Muscle of leg (tissue), 11 donors: ENCODE results near the gene ACTN1. TPM values are rescaled to one million over a fixed set of nuclear protein-coding genes. Genes with fewer than 3 reads are reported as not detected.
A peak's percentile ranks its signal among the peaks of the same experiment; 100 is the strongest.

Experiments
- DNase-seq: peaks from one replicate; pipeline ENCODE4 v3.0.0; 2013
- H3K27ac ChIP-seq: one replicate; pipeline ENCODE4 v1.5.1; 2013; ENCODE audit warnings: mild to moderate bottlenecking, low read length, control low read depth
- H3K27me3 ChIP-seq: one replicate; pipeline ENCODE4 v1.6.1; 2013; ENCODE audit warnings: low read length; ENCODE audit not compliant: control insufficient read depth, insufficient read depth
- H3K36me3 ChIP-seq: one replicate; pipeline ENCODE4 v1.6.1; 2013; ENCODE audit warnings: low read length; ENCODE audit not compliant: control insufficient read depth, insufficient read depth
- H3K4me1 ChIP-seq: one replicate; pipeline ENCODE4 v1.6.1; 2013; ENCODE audit warnings: low read length; ENCODE audit not compliant: control insufficient read depth, insufficient read depth
- H3K4me3 ChIP-seq: one replicate; pipeline ENCODE4 v1.5.1; 2013; ENCODE audit warnings: low read length, control low read depth
- H3K9me3 ChIP-seq: replicated peaks from 2 replicates; pipeline ENCODE4 v1.6.1; 2013; ENCODE audit warnings: low read depth, low read length; ENCODE audit not compliant: control insufficient read depth
- WGBS: methylation state at CpG from one replicate; pipeline ENCODE4 v1.1.5; 2013; ENCODE audit warnings: missing lambda C conversion rate; ENCODE audit not compliant: insufficient coverage; 5-methylcytosine and 5-hydroxymethylcytosine counted together
- polyA plus RNA-seq, 8 donors: library from polyadenylated mRNA; unstranded; fragments of 120-200 nt; gene quantifications; one replicate each; pipeline versions ENCODE4 v1.2.1 to v1.2.3, GENCODE V29; 2013; ENCODE audit warnings: inconsistent platforms in 1 of 8, low replicate concordance in 1 of 8; ENCODE audit not compliant: insufficient read length in 8 of 8, insufficient read depth in 1 of 8
- total RNA-seq: library from RNA; stranded (reverse); fragments of 120-200 nt; gene quantifications from one replicate; pipeline ENCODE4 v1.2.4, GENCODE V29; 2013

ACTN1 gene
- total and polyA plus RNA-seq, 9 donors: 30.3 to 58.5 (median 48.5) TPM

DNA sequence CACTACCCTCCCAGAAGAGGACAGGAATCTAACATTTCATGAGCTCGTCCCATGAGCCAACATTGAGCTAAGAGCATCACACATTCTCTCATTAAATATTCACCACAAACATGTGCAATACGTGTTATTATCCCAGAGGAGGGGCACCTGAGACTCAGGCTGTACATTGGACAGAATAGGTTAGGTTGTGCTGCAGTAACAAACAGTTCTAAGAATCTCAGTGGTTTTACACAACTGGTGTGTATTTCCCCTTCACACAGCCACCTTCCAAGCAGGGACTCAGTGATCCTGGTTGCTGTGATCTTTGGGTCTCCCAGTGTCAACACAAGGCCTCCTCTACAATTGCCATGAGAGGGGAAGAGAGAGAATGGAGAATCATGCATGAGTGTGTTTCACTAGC lies 15.0 kb upstream of the ACTN1 start:
- DNase-seq: no peak
- H3K9me3 ChIP-seq: no peaks in the 10 kb centered on the region
- WGBS: no CpG with 5 or more reads among the region's 2 CpGs
- no peaks in the 10 kb centered on the region for H3K4me1 ChIP-seq
- no peaks in the 10 kb centered on the region for H3K27me3 ChIP-seq
- no peak overlapping the region for H3K4me3 ChIP-seq
- no peak overlapping the region for H3K27ac ChIP-seq
- no peaks in the 10 kb centered on the region for H3K36me3 ChIP-seq

DNA sequence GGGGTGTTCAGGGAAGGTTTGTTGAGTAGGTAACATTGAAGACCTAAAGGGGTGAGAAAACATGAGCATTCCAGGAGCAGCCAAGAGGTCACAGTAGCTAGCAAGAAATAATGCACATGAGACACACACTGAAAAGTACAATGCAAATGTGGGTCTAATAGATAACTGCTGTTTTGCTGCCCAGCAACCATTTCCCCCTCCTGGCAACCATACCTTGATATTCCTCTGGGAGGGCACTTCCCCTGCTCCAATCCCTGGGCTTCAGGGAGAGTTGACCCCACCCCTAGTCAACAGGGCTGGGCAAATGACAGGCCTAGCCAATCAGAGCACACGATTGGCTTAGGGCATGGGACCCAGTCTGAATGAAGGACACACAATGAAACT lies 8.5 kb upstream of the ACTN1 start:
- Histone ChIP-seq H3K36me3 (no peaks in the 10 kb centered on the region), H3K4me1 (no peaks in the 10 kb centered on the region), H3K27ac (no peak overlapping the region), H3K9me3 (no peaks in the 10 kb centered on the region), H3K4me3 (no peak overlapping the region), H3K27me3 (no peaks in the 10 kb centered on the region)
- WGBS: no CpG with 5 or more reads among the region's 1 CpG
- no peak for DNase-seq

DNA sequence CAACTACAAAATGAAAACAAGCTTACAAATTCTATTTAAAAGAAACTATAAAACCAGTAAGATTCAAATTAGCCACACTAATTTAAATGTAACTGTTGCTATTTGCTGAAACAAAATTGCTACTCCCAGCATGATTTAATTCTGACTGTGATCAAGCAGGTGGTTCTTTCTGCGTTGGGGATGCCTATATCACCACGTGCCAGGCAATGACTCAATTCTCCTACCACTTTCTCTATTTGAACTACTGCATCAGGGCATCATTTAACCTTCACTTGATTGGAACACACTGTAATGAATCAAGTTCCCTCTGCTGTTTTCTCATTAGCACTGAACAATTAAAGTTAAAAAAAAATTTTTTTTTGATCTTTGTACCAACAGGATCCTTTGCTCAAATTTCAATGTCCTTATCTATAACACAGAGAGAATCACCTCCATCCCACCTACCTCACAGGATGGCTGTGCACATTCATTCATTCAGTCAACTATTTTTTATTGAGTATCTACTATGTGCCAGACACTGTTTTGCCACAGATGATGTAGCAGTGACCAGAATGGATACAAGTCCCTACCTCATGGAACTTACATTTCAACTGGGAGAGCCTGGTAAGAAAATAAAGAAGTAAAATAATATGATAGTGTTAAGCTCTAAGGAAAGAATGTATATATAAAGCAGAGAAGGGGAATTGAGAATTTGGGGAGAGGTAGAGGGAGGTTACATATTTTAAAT lies 8.0 kb upstream of the ACTN1 start:
- no peaks in the 10 kb centered on the region for H3K36me3 ChIP-seq
- DNase-seq: no peak
- no peaks in the 10 kb centered on the region for H3K4me1 ChIP-seq
- H3K27me3 ChIP-seq: no peaks in the 10 kb centered on the region
- WGBS: no CpG with 5 or more reads among the region's 2 CpGs
- no peak overlapping the region for H3K27ac ChIP-seq
- no peaks in the 10 kb centered on the region for H3K9me3 ChIP-seq
- no peak overlapping the region for H3K4me3 ChIP-seq

DNA sequence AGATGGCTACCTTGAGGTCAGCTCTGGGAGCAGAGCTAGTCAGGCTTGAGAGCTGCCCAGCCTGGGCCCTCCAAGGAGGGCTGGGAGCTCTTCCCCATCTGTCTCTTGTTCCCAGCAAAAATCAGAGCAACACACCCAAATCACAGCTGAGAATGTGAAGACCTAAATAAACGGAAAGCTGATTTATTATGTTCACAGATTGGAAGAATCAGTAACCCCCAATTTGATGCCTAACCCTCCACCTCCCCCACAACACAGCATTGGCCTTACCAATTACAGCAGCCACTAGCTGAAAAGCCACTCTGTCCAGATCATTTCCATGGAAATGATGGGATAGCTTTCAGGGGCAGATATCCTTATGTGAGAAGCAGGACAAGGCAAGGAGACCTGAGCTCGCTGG lies 7.1 kb upstream of the ACTN1 start:
- no peaks in the 10 kb centered on the region for H3K27me3 ChIP-seq
- H3K9me3 ChIP-seq: no peaks in the 10 kb centered on the region
- H3K4me1 ChIP-seq: peaks cover 2% of the 10 kb centered on the region
- WGBS: 20% methylated on average over 1 of the region's 2 CpGs
- no peaks in the 10 kb centered on the region for H3K36me3 ChIP-seq
- no peak overlapping the region for H3K4me3 ChIP-seq
- no peak overlapping the region for H3K27ac ChIP-seq
- no peak for DNase-seq

DNA sequence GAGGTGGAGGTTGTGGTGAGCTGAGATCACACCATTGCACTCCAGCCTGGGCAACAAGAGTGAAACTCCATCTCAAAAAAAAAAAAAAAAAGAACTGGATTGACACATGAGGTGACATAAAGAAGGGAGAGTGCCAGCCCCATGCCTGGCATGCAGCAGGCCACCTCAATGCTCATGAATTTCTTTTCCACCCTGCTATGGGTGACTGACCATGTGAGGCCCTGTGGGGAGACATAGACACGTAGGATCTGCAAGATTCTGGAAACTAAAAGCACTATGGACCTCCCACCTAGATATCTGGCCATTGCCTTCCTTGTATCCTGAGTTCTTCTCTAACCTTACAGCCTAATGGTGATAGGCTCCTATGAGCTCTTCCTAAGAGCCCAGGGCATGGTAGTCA lies 5.6 kb upstream of the ACTN1 start:
- no CpG with 5 or more reads among the region's 1 CpG for WGBS
- Histone ChIP-seq H3K4me3 (no peak overlapping the region), H3K36me3 (no peaks in the 10 kb centered on the region), H3K27me3 (peaks cover 9% of the 10 kb centered on the region), H3K9me3 (no peaks in the 10 kb centered on the region), H3K27ac (no peak overlapping the region), H3K4me1 (peaks cover 7% of the 10 kb centered on the region)
- DNase-seq: no peak

DNA sequence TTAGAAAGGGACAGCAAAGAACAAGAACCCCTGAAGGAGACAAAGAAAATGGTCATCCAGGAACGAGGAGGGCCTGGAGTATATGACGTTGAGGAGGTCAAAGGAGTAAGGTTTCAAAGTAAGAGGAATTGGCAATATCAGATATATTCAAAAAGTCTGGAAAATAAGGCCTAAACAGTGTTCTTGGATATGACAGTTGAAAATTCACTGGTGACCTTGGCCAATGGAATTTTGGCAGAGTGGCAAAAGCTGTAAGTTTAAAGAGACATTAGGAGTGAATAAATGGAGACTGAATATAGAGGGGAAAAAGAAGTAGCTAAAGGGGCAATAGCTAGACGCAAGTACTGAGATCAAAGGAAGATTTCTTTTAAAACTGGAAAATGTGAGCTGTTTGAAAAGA lies 4.1 kb upstream of the ACTN1 start:
- H3K27ac ChIP-seq: peak overlapping the region; percentile 68

DNA sequence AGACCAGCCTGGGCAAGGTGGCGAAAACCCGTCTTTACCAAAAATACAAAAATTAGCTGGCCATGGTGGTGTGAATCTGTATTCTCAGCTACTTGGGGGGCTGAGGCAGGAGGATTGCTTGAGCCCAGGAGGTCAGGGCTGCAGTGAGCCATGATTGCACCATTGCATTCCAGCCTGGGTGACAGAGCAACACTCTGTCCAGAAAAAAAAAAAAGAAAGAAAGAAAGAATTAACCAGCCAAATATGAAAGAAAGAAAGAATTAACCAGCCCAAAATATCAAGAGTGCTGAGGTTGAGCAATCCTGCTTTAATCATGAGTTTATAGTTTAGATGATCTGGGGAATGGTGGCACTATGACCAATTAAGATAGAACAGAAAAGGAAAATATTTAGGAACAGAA lies 3.5 kb upstream of the ACTN1 start:
- Histone ChIP-seq H3K4me1 (peaks cover 13% of the 10 kb centered on the region), H3K36me3 (no peaks in the 10 kb centered on the region), H3K9me3 (no peaks in the 10 kb centered on the region), H3K27ac (no peak overlapping the region), H3K4me3 (no peak overlapping the region), H3K27me3 (peaks cover 9% of the 10 kb centered on the region)
- DNase-seq: no peak
- WGBS: no CpG with 5 or more reads among the region's 2 CpGs

More for the DNA sequence above, 4.1 kb upstream of the ACTN1 start:
- DNase-seq: peak; percentile 89
- H3K36me3 ChIP-seq: no peaks in the 10 kb centered on the region
- 40% methylated on average over 3 of the region's 3 CpGs for WGBS
- peaks cover 7% of the 10 kb centered on the region for H3K4me1 ChIP-seq
- H3K9me3 ChIP-seq: no peaks in the 10 kb centered on the region
- no peak overlapping the region for H3K4me3 ChIP-seq
- H3K27me3 ChIP-seq: peaks cover 9% of the 10 kb centered on the region

DNA sequence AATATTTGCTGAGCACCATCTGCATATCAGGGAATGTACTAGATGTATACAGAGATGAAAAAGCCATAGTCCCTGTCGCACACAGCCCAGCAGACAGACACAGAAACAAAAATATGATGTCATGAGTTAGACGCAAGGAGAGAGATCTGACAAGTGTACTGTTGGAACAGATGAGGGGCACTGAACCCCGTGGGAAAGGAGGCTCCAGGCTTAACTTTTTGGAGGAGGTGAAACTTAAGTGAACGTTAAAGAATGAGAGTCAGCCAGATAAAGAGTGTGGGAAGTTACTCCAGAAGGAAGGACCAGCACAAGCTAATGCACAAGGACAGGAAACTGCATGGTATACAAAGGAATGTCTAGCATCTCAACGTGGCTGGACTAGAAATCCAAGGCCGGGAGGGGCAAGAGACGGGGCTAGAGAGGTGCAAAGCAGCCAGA lies 2.5 kb upstream of the ACTN1 start:
- Histone ChIP-seq H3K4me1 (peaks cover 23% of the 10 kb centered on the region), H3K9me3 (no peaks in the 10 kb centered on the region), H3K27me3 (peaks cover 9% of the 10 kb centered on the region), H3K36me3 (no peaks in the 10 kb centered on the region), H3K4me3 (no peak overlapping the region), H3K27ac (peak overlapping the region; percentile 20)
- 28% methylated on average over 7 of the region's 7 CpGs for WGBS
- no peak for DNase-seq

DNA sequence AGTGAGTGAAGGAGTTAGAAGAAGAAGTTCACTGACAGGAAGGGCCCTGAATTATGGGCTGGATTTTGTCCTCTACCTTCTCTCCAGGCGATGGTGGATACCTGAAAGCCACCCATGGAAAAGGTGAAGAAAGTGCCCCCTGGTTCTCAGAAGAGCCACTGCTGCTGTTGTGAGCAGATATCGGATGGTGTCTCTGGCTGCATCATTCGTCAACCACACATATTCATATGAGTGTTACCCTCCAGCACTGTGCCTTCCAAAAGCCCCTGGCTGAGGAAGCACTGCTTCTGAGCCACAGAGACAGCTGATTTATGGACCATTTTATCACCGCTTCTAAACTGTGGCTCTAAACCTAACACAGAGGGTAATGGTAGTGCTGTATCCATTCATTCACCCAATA lies 2.0 kb upstream of the ACTN1 start:
- H3K27me3 ChIP-seq: peaks cover 9% of the 10 kb centered on the region
- WGBS: 58% methylated on average over 3 of the region's 4 CpGs
- H3K4me3 ChIP-seq: no peak overlapping the region
- H3K9me3 ChIP-seq: no peaks in the 10 kb centered on the region
- no peak for DNase-seq
- H3K27ac ChIP-seq: peak overlapping the region; percentile 20
- H3K36me3 ChIP-seq: no peaks in the 10 kb centered on the region
- peaks cover 27% of the 10 kb centered on the region for H3K4me1 ChIP-seq

DNA sequence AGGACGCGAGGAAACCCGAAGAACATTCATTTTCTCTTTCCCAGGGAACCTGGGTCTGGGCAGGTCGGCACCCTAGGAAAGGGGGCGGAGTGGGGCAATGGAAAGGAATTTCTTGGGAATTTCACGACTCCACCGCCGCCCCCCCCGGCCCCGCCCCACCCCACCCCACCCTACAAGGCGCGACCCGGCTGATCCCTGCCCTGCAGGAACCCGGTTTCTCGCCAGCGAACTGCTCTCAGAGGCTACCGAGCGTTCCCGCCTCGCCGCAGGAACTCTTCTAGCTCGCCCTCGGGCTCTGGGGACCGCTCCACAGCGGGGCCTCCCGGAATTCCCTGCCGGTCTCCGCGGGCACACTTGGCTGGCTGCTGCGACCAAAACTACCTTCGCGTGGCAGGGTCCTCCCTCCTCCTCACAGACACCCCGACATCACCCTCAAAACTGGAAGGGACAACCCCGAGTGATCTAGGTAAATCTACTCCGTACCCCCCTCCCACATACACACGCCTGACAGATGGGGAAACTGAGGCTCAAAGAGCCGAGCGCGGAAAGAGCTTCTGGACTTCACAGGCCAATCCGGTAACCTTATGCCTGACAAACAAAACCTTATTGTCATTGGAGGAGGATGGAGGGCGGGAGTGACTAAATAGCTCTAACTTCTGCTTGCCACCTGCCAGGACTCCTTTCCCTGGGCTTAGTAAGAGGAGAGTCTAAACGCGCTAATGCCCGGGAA lies 785 bp upstream of the ACTN1 start:
- no peaks in the 10 kb centered on the region for H3K9me3 ChIP-seq
- peaks cover 37% of the 10 kb centered on the region for H3K4me1 ChIP-seq
- peaks cover under 1% of the 10 kb centered on the region for H3K36me3 ChIP-seq
- H3K27me3 ChIP-seq: peaks cover 9% of the 10 kb centered on the region
- 7% methylated on average over 21 of the region's 44 CpGs for WGBS
- H3K4me3 ChIP-seq: peak overlapping the region; percentile 94
- peak; percentile 34 for DNase-seq
- H3K27ac ChIP-seq: peak overlapping the region; percentile 87
